ENCODE measurements around the gene GTSF1L. TPM values are rescaled to one million over a fixed set of nuclear protein-coding genes. Genes with fewer than 3 reads are reported as not detected.

Gene GTSF1L
- total and polyA plus RNA-seq, 2 of the 4 experiments (the other 2 are of a cell fraction): not detected

- Histone ChIP-seq H2BK20ac (ENCODE audit: low read depth, low read length) (no peak overlapping the region), H2AFZ (replicated peaks; ENCODE audit: low read length, poor library complexity) (no peak overlapping the region), H3K4ac (ENCODE audit: low read depth, low read length) (no peak overlapping the region), H4K8ac (ENCODE audit: low read depth in 2 of 2, low read length in 2 of 2) (no peak overlapping the region), H3K27me3 (ENCODE audit: control insufficient read depth, insufficient read depth, low read length) (peaks cover 10% of the 10 kb centered on the region), H3K18ac (ENCODE audit: low read depth, low read length) (no peak overlapping the region), H3K4me2 (ENCODE audit: low read depth, low read length) (no peak overlapping the region), H3K14ac (replicated peaks; ENCODE audit: low read depth, low read length) (no peak overlapping the region), H2BK15ac (ENCODE audit: low read depth, low read length) (no peak overlapping the region), H2AK9ac (replicated peaks; ENCODE audit: low read depth, low read length, poor library complexity) (no peak overlapping the region), H3K9me1 (ENCODE audit: insufficient read depth, low read length) (peaks cover 4% of the 10 kb centered on the region), H3K36me3 (ENCODE audit: control insufficient read depth, insufficient read depth, low read length) (no peaks in the 10 kb centered on the region), H3K9me3 (ENCODE audit: control insufficient read depth, insufficient read depth, low read length) (no peaks in the 10 kb centered on the region; the same call in 1 of the 2 replicates), H3K23ac (ENCODE audit: low read depth, low read length) (no peak overlapping the region), H4K91ac (ENCODE audit: insufficient read depth, low read depth, low read length) (no peak overlapping the region), H3K27ac (ENCODE audit: insufficient read depth, low read length) (no peak overlapping the region), H4K5ac (ENCODE audit: low read depth, low read length) (no peak overlapping the region), H2BK5ac (ENCODE audit: low read depth, low read length, poor library complexity, severe bottlenecking) (no peak overlapping the region), H3K9ac (ENCODE audit: low read depth, low read length) (no peak overlapping the region), H4K20me1 (ENCODE audit: insufficient read depth, low read length) (no peaks in the 10 kb centered on the region; the same call in 1 of the 2 replicates), H2BK120ac (ENCODE audit: low read depth, low read length) (no peak overlapping the region), H2AK5ac (ENCODE audit: low read depth, low read length) (no peak overlapping the region), H3K79me1 (ENCODE audit: low read depth in 1 of 2, low read length in 2 of 2) (no peaks in the 10 kb centered on the region), H3K4me3 (ENCODE audit: insufficient read depth, low read depth, low read length) (no peak overlapping the region), H3K4me1 (ENCODE audit: control insufficient read depth, insufficient read depth, low read length) (peaks cover 3% of the 10 kb centered on the region; the same call in 1 of the 2 replicates), H3K56ac (ENCODE audit: extremely low read depth, insufficient read depth, low read length) (no peak overlapping the region)
- BruUV-seq (replicated peaks): no TSS peak
- WGBS, 2 experiments (ENCODE audit: extremely low coverage in 2 of 2, insufficient read length in 1 of 2): 20% methylated on average over 1 of the region's 2 CpGs; no CpG with 5 or more reads in 1 of the 2 experiments
- in situ Hi-C loops (cut with MboI; ENCODE audit: low sequenced_read_pairs): no loop called here
- POLR2A ChIA-PET (ENCODE audit: unreplicated experiment): interaction anchor here (0.5 kb wide), 1 partner anchor 114 kb away, joined by 6 read pairs; no protein-coding TSS in a partner anchor
- CTCF ChIA-PET: no interaction called here
- DNase-seq: peak; percentile 10
- ATAC-seq (ENCODE audit: low read depth): no peak
- dilution Hi-C loops (cut with HindIII; ENCODE audit: low sequenced_read_pairs, unreplicated experiment): no loop called here
- TF ChIP-seq FOS (IDR thresholded peaks at IDR 0.05; ENCODE audit: low read depth, low read length) (no peak), CHD1 (IDR thresholded peaks at IDR 0.05; ENCODE audit: low read depth, low read length) (no peak), MAZ (IDR thresholded peaks at IDR 0.05; ENCODE audit: borderline replicate concordance, low read depth, low read length) (no peak), RCOR1 (IDR thresholded peaks at IDR 0.05; ENCODE audit: insufficient replicate concordance, low read length) (no peak)
- intact Hi-C loops (cut with micrococcal nuclease): no loop called here
These were observed 9.9 kb upstream of the GTSF1L start for GRCh38 chr20:43736588-43737158.

Measured in IMR-90 (cell line).